Kidney tubule cell (primary cell): ENCODE measurements around the gene SCOC.
"Not testable (repeated sequence)": the region's sequence is repeated elsewhere in the genome, so short reads cannot be mapped to it uniquely, and the experiment has no call there.

Experiments
- DNase-seq: peaks from one replicate; pipeline ENCODE4 v3.0.0-alpha.2; 2018; ENCODE audit warnings: low spot score

The SCOC gene

GRCh38 chr4:140361099-140361498 is 12.3 kb upstream of the SCOC start:
- no peak for DNase-seq

GRCh38 chr4:140363051-140363450 is 10.4 kb upstream of the SCOC start:
- DNase-seq, result no peak

GRCh38 chr4:140363558-140363957 is 9.9 kb upstream of the SCOC start:
- DNase-seq, result no peak

GRCh38 chr4:140367738-140368137 is 5.7 kb upstream of the SCOC start:
- peak; percentile 76 for DNase-seq

- no peak for DNase-seq
Measured at GRCh38 chr4:140368686-140369085, 4.8 kb upstream of the SCOC start.

GRCh38 chr4:140372751-140373327 is 607 bp upstream of the SCOC start:
- peak; percentile 42 for DNase-seq

GRCh38 chr4:140374130-140374477 is 658 bp downstream of the SCOC start:
- DNase-seq, result peak; percentile 29

GRCh38 chr4:140382732-140383131 is 9.3 kb downstream of the SCOC start:
- DNase-seq, result no peak

GRCh38 chr4:140388015-140388414 is 14.6 kb downstream of the SCOC start:
- DNase-seq, result no peak

GRCh38 chr4:140395668-140396067 is 22.2 kb downstream of the SCOC start:
- no peak for DNase-seq

GRCh38 chr4:140400111-140400510 is 26.7 kb downstream of the SCOC start:
- DNase-seq, result no peak

GRCh38 chr4:140406292-140406691 is 32.8 kb downstream of the SCOC start:
- no peak for DNase-seq

- no peak for DNase-seq
Measured at GRCh38 chr4:140408974-140409373, 35.5 kb downstream of the SCOC start.

GRCh38 chr4:140413130-140413969 is 39.9 kb downstream of the SCOC start:
- not testable (repeated sequence) for DNase-seq

GRCh38 chr4:140423106-140423505 is 49.7 kb downstream of the SCOC start:
- peak; percentile 62 for DNase-seq

- no peak for DNase-seq
Measured at GRCh38 chr4:140426610-140427105, 53.2 kb downstream of the SCOC start.

- peak; percentile 67 for DNase-seq
Measured at GRCh38 chr4:140427106-140427918, 53.9 kb downstream of the SCOC start, which contains the start of gene CLGN. Gene CLGN (minus strand): TSS chr4:140427648. CDS start chr4:140413078, 14,570 bp downstream.

- DNase-seq, result no peak
Measured at GRCh38 chr4:140427919-140428471, 54.5 kb downstream of the SCOC start.
